COR-L47 (cell line): ENCODE results near the gene AASDH.
"Not testable (repeated sequence)": the region's sequence is repeated elsewhere in the genome, so short reads cannot be mapped to it uniquely, and the experiment has no call there.

Experiments
- DNase-seq: peaks from one replicate; lab custom pipeline; 2025; lab: John Stamatoyannopoulos, UW

Gene AASDH

DNA sequence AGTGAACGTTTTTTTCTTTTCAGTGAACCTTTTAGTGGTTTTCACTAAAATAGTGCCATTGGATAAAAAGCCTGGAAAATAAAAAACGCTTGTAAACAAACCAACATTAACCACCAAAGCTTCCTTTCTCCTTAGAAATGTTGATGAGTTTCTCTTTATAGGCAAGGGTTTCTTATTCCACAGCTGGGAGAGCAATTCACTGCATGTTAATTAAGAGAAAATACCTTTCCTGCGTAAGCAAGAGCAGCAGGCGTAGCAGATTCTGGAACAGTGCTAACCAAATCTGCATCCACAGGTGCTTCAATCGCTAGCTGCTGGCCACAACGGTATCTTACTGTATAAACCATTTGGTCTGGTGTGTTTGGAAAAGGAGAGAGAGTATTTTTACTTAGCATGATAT, 13.3 kb upstream of the AASDH start:
- DNase-seq, result no peak

DNA sequence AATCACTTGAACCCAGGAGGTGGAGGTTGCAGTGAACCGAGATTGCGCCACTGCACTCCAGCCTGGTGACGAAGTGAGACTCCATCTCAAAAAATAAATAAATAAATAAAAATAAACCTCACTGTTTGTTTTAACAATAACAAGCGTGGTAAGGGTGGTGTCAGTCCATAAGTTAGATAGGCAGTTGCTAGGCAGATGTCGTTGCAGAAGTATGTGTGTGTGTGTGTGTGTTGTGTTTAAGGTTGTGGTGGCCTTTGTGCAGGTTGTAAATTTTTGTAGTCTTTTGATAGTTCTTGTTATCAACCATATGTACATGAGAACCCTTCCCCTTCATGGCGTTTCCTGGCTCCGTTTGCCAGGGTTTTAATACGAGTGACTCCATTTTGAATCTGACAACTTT, 4.0 kb upstream of the AASDH start:
- DNase-seq, result no peak

DNA sequence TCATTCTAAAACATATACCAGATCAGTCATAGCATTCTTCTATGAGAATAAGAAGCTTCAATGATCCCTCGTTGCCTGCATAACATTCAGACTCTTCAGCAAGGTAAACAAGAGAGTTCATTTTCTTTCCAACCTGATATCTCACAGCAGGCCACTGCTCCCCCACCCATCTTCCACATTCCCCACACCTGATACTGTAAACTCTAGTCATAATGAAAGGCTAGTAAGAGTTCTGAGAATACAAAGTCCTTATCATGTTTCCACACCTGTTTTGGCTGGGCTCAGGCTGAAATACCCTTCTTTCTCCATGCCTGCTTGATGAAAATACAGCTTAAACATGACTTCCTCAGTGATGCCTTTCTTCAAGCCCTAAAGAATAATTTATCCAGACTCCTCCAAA, 2.3 kb upstream of the AASDH start:
- no peak for DNase-seq

DNA sequence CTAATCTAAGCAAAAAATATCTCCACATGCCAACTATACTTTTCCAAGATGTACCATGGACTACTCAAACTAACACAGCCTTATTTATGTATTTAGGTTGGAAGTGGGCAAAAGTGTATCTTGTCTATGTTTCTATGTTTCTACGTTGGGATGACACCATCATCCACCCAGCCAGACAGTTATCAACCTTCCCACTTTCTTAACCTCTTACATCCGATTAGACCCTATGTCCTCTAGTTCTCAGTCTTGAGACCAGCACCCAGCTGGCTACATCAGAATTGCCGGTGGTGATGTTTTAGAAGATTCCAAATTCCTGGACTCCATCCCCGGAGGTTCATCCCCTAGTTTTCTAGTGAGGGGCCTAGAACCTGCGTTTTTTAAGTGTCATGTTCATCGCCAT, 1.0 kb upstream of the AASDH start:
- DNase-seq, result no peak

DNA sequence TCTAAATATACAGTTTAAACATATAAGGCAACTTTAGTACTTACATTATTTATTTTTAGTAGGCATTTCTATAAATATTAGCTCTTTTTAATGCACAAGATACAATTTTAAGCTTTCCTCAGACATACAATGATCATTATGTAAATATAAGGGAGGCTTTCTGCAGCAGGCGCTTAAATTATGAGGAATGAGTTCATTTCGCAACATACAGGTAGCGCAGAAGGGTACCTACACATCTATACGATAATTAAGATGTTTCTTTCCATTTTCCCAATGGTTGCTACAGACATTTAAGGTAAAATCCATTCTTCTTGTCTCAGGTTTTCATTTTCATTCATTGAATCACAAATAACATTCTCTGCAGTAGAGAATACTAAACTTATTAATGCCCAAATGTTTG, 1.2 kb downstream of the AASDH start:
- DNase-seq, result no peak

DNA sequence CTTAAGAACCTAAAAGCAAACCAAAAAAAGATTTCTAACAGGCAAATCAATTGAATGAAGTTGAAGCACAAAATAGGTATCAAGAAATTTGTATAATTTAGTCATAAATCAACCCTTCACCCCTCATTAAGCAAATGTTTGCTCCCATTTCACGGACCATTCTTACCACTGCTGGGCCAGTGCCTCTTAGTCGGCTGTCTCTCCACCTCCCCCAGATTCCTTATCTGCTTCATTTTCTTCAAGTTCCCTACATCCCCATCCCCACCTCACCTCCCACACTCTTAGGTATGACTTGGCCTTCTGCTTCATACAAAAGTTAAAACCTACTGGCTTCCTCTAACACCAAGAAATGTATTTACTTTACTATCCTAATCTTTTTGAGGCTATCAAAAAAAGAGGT, 11.8 kb downstream of the AASDH start:
- DNase-seq, result no peak

DNA sequence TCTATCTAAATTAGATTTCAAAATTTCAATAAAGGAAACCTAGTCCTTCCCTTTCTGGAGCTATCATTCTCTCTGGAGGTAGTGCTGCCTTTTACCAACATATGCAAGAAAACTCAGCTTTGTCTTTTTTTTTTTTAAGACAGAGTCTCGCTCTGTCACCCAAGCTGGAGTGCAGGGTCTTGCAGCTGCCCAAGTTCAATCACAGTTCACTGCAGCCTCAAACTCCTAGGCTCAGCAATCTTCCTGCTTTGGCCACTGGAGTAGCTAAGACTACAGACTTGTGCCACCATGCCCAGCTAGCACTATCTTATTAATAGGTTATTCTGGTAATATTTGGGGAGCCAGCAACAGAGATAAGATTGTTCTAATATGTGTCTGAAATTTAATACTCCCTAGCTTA, 12.3 kb downstream of the AASDH start:
- DNase-seq, result no peak

DNA sequence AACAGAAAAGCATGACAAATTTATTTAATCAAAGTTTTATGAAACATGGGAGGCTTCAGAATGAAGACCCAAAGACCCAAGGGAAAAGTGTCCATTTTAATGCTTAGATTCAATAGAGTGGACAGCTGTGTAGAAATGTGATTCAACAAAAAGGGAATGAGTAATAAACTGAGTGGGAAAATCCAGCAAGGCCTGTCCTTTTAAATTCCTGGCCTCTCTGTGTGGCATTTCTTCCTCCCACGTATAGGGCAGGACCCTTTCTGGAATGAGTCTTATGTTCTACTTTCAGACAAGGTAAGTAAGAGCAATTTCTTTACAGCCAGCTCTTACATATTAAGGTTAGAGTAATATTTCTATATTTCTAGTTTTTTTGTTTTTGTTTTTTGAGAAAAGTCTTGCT, 14.5 kb downstream of the AASDH start:
- DNase-seq, result no peak

DNA sequence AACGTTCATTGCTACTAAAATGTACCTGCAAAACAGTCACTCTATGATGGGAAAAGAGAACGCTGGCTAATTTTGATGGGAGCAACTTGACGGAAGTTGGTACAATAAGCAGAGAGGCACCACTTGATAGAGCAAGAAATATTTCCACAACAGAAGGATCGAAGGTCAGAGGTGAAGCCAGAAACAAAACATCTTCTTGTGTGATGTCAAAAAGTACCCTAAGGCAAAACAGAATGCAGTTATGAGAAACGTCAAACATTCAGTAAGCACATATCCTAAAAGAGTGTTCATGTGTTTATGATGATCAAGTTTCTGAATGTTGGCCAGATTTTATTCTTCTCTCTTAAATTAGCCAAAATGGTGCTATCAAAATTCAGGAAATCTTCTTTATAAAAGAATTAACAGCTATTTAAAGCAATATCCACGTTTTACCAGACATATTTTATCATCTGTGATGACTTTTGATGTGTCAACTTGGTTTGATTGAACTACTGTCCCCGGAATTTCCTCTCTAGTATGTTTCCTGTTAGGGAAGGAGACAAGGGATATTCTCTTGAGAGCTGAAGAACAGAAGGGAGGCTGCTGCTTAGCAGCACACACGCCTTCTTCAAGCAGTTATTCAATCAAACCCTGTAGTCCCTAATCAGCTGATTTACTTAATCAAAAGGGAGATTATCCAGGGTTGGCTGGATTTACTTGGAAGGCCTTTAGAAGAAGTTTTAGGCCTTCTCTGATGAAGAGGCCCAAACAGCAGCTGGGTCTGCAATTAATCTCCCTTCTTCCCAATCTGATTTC, 15.7 kb downstream of the AASDH start:
- DNase-seq, result no peak

DNA sequence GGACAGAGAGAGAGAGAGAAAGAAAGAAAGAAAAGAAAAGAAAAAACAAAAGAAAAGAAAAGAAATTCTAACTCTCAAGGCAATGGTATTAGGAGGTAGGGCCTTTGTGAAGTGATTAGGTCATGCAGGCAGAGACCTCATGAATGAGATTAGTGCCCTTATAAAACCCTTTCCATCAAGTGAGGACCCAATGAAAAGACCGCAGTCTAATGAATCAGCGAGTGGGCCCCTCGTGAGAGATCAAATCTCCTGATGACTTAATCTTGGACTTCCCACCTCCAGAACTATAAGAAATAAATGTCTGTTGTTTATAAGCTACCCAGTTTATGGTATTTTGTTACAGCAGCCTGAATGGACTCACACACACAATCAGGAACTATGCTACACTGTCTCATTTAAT, 16.9 kb downstream of the AASDH start:
- DNase-seq, result no peak

DNA sequence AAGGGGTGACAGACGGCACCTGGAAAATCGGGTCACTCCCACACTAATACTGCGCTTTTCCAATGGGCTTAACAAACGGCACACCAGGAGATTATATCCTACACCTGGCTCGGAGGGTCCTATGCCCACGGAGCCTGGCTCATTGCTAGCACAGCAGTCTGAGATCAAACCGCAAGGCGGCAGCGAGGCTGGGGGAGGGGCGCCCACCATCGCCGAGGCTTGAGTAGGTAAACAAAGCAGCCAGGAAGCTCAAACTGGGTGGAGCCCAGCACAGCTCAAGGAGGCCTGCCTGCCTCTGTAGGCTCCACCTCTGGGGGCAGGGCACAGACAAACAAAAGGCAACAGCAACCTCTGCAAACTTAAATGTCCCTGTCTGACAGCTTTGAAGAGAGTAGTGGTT, 24.3 kb downstream of the AASDH start:
- DNase-seq, result not testable (repeated sequence)

DNA sequence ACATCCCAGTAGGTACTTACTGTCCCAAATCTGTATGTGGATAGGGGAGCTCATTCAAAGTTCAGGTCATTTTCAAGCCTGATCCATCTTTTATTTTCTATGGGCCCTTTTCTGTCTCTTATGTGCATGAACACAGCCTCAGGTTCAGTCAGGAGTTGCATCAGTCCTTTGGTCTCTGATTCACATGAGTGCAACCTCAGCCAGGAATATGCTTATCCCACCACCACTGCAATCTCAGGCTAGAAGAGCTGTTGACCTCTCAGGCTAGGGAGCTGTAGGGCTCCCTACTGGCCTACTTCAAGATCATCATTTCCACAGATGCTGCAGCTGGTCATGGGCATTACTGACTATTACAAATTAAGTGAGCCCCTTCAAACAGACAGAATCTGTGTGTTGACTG, 27.2 kb downstream of the AASDH start:
- DNase-seq, result no peak

DNA sequence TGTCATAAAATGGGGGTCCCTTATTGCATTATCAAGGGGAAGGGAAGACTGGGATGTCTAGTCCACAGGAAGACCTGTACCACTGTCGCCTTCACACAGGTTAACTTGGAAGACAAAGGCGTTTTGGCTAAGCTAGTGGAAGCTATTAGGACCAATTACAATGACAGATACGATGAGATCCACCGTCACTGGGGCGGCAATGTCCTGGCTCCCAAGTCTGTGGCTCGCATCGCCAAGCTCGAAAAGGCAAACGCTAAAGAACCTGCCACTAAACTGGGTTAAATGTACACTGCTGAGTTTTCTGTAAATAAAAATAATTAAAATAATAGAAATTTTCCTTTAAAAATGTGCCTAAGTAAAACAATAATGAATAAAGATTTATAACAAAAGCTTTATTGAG, 30.6 kb downstream of the AASDH start:
- DNase-seq, result no peak

DNA sequence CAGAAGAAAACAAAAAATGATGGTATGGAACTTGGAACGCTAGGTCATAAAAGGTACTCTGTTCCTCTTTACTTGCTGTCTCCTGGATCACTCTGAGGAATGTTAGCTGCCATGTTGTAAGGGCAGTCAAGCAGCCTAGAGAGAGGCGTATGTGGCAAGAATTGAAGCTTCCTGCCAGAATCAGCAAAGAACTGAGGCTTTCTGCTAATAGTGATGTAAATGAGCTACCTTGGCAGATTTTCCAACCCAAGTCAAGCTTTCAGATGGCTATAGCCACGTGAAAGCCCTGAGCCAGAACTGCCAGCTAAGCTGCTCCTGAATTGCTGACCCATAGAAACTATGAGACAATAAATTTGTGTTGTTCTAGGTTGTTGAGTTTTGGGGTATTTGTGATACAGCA, 38.7 kb downstream of the AASDH start:
- no peak for DNase-seq

DNA sequence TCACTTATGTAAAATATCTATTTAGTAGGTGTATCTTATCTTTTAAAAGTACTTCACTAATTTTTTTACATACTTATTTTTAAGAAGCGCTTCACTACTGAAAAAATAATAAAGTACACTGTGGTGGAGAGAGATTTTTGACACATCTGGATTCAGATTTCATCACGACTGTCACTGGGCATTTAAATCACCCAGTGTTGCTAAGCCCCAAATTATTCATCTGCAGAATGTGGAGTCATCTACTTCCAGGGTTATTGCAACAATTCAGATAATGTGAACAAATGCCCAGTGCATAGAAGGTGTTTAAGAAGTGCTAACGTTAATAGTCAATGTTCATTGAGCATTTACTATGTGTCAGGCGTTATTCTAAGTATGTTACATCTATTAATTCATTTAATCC, 41.8 kb downstream of the AASDH start:
- no peak for DNase-seq

DNA sequence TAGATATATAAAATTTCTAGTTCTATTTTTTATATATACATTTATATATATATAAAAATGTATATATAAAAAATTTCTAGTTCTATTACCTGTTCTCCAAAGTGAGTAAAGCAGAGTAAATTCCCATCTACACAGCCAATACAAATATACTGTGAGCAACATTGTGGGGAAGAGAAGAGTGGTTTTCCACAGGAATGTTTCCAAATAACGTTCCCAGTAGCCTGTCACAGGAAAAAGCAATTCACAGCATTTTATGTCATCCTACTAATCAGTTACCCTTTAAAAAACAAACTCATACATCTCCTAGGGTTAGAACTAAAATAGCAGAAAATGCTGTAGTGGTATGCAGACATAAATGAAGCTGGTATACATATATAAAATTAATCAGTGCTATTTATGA, 44.5 kb downstream of the AASDH start:
- no peak for DNase-seq

DNA sequence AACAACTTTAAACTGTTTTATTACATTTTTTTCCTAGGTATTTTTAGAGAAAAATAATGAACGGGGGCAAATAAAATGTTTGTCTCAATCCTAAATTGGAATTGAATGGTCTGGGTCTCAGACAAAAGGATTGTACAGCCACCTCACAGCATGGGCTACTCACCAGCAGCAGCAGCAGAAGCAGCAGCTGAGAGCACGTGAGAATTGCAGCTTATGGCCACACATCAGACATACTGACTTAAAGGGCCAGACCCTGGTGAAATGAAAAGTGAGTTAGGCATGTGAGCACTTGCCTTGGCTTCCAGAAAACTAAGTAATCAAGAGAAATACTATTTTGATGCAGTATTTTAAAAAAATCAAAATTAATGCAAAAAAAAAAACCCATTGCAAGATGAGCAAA, 56.6 kb downstream of the AASDH start:
- no peak for DNase-seq

DNA sequence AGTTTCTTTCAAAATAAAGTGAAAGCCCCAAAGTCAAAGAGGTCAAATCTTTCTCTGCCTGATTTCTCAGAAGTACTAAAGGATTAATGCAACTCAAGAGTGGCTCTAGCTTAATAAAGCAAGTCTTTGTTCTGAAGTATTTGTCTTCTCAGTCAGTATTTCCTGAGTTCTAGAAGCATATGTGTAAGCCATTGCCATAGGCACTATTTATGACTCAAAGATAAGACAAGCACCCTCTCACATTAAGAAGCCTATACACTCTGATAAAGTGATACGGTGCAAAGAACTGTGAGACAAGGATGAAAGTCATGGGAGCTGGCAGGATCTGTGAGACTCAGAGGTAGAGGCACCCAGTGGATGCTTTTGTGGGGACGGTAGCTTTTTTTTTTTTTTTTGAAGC, 60.9 kb downstream of the AASDH start:
- no peak for DNase-seq

DNA sequence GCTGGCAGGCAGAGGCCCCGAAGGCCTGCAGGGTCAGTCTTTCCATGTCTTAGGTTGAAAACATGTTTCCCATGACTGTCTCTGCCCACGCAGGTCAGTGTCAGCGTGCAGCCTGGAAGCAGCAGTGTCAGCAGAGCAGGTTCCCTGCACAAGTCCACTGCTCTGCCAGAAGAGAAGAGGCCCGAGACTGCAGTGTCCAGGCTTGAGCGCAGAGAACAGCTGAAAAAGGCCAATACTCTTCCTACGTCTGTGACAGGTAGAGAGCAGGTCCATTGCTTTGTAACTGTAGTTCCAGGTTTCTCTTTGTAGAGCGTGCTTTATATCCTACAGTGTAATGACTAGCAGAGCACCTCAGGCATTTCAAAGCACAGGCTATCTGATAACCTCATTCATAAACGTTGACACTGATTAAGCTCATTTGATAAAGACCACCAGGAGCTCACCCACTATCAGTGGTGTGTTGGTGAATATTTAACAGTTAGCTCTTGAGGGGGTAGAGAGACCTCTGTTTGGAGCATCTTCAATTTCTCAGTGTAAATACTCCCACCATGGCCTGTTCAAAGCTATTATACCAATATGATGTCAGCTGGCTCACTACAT, 63.2 kb downstream of the AASDH start:
- DNase-seq, result no peak

DNA sequence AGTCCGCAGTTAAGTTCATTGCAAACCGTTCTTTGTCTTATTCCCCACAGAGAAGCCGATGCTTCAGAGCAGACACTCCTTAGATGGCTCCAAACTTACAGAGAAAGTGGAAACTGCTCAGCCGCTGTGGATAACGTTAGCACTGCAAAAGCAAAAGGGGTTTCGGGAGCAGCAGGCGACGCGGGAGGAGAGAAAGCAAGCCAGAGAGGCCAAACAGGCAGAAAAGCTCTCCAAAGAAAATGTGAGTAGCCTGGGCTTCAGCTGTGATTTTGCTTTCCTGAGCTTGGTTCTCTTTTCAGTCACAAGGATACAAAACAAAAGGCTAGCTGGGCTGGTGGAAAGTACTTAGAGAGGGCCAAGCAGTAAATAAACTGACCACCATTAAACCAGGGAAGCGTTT, 64.0 kb downstream of the AASDH start:
- no peak for DNase-seq

DNA sequence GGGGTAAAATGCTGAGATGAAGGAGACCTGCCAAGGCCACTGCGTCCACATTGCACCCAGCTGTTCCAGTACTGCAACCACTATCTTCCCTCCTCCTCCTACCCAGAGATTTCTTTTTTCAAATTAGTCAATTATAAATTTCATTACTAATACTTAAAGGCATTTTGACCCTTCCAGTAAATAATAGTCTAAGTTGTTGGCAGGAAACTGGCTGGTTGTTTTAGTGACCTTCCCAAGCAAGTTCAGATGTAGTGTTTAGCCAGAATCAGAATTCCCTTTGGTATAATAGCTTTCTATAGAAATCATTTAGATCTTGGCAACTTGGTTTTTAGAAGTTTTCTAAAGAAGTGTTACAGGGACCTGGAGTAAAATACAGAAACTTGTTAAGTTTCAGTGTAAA, 66.0 kb downstream of the AASDH start:
- no peak for DNase-seq

DNA sequence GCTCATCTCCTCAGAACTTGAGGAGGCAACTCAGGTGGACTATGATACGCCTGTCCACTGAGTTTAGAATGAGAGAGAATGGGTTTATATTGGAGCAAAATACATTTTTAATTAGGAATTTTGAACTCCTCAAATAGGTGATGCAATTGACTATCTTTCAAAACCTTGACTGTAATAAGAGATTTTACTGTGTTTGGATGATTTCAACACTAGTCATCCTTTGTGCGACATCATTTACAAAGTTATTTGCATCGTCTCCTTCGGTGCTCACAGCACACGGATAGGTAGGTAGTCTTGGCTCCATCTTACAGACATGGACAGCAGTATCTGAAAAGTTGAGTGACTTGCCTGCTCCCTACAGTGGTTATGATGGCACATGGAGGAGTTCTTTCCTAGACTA, 67.0 kb downstream of the AASDH start:
- DNase-seq, result no peak

DNA sequence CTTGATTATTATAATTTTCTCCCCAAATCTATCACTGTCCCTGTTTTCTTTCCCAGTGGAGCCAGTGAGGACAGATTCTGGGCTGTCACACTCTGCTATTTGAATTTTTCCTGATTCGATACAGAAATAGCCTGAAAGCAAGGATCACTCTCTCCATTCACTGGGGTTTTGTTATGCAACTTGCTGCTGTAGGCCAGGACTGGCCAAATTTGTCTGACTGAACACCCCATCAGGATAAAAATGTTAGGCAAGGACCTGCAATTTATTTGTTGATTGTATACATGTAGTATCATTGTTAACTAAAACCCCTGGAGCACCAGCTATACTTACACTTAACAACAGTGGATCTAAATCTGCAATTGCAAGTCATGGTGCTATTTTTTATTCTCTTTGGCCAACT, 68.7 kb downstream of the AASDH start:
- no peak for DNase-seq

DNA sequence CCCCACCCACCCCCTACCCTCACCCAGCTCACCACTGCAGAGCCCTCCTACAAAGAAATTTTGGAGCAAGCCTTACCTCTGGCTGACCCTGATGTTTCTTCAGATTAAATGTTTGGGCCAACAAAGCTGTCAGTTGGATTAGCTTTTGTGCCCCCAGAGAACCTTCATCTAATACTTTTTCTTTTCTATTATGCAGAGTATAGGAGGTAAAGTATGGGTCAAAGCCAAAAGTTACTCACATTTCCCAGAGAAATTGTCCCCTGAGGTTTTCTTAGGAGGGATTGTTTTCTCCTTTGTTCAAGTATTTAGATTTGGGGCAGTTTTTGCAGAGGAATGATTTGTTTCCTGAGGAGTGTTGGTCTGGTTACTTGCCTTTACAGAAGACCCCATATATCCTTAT, 69.5 kb downstream of the AASDH start:
- no peak for DNase-seq
